GM13977 (cell line): ENCODE measurements around the gene ANKRD42.

Experiments
- DNase-seq: peaks from one replicate; pipeline ENCODE4 v3.0.0; 2012; ENCODE audit warnings: low spot score
- in situ Hi-C: fragments of 300-500 bp; cut with MboI; formaldehyde crosslinking; loops from one replicate; pipeline ENCODE4 v1.12.0; 2022; ENCODE audit warnings: low sequenced_read_pairs, low pct_unique_long_range_greater_than_20kb, mixed read lengths, inconsistent platforms; ENCODE audit not compliant: unreplicated experiment
- TF ChIP-seq, protein P1 (sequence below): IDR thresholded peaks from 2 replicates; pipeline ENCODE4 v1.5.1; 2012; ENCODE audit warnings: mild to moderate bottlenecking, control low read depth; ENCODE audit not compliant: insufficient read depth; ENCODE audit errors: extremely low read depth, missing control alignments

The ANKRD42 gene

DNA sequence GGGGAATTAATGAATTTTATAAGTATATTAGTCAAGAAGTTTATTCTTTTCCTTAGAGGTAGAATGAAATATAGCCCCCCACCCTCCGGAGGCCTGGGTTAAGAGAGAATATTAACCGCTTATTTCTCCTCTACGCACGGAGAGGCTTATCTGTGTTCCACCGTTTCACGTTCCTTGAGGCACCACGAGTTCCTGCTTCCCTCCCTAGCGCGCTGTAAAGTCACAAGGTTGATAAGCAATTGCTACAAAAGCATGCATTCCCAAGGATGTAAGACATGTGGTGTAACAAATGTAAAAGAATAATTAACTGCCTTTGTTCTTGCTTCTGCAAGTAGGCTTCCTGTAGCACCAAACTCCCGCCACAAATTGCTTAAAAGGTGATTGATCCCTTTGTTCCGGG lies 1.5 kb upstream of the ANKRD42 start:
- TF ChIP-seq, protein P1, sequence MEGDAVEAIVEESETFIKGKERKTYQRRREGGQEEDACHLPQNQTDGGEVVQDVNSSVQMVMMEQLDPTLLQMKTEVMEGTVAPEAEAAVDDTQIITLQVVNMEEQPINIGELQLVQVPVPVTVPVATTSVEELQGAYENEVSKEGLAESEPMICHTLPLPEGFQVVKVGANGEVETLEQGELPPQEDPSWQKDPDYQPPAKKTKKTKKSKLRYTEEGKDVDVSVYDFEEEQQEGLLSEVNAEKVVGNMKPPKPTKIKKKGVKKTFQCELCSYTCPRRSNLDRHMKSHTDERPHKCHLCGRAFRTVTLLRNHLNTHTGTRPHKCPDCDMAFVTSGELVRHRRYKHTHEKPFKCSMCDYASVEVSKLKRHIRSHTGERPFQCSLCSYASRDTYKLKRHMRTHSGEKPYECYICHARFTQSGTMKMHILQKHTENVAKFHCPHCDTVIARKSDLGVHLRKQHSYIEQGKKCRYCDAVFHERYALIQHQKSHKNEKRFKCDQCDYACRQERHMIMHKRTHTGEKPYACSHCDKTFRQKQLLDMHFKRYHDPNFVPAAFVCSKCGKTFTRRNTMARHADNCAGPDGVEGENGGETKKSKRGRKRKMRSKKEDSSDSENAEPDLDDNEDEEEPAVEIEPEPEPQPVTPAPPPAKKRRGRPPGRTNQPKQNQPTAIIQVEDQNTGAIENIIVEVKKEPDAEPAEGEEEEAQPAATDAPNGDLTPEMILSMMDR = no peak
- in situ Hi-C loops = no loop called here
- no peak for DNase-seq

DNA sequence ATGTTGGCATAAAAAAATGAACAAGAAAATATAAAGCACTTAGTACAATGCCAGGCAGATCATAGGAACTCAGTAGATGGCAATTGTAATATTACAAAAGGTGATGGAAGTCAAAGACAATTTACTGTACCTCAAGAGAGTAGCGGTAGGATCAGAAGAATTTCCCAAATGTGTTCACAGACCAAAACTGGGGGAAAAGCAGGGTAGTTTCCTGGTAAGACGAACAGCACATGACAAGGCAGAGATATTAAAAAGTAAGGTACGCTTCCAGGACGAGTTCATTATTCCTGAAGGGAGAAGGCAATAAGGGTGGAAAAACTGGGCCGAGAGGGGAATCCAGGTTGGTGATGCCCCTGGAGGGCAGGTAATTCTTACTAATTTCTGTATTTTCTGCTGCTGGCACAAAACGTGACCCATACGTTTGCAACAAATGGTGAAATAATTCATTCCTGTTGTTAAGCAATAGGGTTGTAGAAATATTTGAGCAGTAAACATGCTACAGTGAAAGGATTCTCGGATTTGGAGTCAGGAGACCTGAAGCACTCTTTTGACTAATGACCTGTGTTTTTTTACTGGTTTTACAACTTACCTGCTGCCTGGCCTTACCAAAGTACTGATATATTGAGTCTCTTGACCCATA lies 786 bp upstream of the ANKRD42 start:
- in situ Hi-C loops = no loop called here
- TF ChIP-seq, protein P1 = no peak

DNA sequence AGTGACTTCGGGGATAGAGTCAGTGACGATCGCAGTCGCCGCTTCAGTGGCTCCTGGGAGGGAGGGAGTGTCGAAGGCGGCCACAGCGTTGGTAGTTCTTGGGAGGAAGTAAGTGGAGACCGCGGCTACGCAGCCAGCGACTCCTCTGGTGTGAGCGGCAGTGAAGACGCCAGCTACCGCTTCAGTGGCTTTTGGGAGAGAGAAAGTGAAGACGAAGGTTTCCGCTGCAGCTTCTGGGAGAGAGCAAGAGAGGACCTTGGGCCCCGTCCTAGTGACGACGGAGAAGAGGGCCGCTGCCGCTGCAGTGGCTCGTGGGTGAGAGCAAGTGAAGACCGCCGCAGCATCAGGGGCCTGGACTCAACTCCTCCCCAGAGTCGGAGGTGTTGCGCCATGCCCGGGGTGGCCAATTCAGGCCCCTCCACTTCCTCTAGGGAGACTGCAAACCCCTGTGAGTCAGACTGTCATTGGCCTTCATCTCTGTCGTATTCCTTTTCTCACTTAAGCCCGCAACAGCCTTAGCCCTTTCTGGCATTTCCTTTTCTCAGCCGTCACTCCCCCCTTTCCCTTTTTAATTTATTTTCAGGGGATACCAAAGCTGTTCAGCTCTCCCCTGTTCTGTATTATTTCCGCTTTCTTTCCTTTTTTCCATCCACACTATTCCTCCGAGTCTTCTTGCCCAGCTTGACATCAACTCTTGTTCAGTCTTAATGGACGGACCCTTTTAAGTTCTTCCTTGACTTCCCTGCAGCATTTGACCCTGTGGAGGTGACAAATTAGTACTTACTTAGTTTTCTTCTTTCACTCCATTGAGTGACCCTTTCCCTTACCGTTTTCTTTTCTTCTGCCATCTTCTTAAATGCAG lies 1.0 kb downstream of the ANKRD42 start:
- DNase-seq = peak; percentile 48
- TF ChIP-seq, protein P1 = no peak
- in situ Hi-C loops = no loop called here

More for the DNA sequence above, 786 bp upstream of the ANKRD42 start:
- DNase-seq = no peak

GRCh38 chr11:83195143-83195466 lies 1.6 kb downstream of the ANKRD42 start:
- in situ Hi-C loops = no loop called here
- TF ChIP-seq, protein P1 = no peak
- DNase-seq = no peak

- TF ChIP-seq, protein P1 = no peak
- no peak for DNase-seq
- in situ Hi-C loops = no loop called here
Observed at GRCh38 chr11:83195649-83196048, 2.1 kb downstream of the ANKRD42 start.

DNA sequence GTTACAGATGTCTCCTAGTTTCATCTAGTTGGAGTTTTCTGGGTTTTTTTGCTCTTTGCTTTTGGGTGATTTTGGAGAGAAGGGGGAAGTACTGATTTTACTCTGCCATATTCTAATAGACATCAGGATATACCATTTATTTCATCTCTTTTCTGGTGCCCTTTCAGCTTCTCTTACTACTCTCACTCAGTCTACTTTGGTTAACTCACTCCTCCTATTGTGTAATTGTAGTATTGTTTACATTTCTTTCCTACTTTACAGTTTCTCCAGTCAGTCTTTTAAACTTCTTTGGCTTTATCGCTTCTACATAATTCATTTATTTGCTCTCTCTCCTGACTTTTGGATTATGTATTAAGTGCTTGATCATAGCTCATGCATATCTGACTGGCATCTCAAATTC lies 6.5 kb downstream of the ANKRD42 start:
- in situ Hi-C loops = no loop called here
- no peak for DNase-seq
- TF ChIP-seq, protein P1 = no peak
